Activated T-helper 9 cell treated with anti-CD3 and anti-CD28 coated beads, Interleukin-2, amount 50 U/mL, for 16 hours (primary cell): Measurements from ENCODE around the gene ABCA10.
"Not testable (repeated sequence)": the region's sequence is repeated elsewhere in the genome, so short reads cannot be mapped to it uniquely, and the experiment has no call there.

ENCODE experiments used
- DNase-seq: peaks from one replicate; pipeline ENCODE4 v3.0.0-alpha.2; 2020; ENCODE audit warnings: low read depth

Gene ABCA10

GRCh38 chr17:69228576-69228975 lies at the start of gene ABCA10:
Gene ABCA10, minus strand, starts transcription at chr17:69228824. Its CDS starts 3,466 bp downstream, at chr17:69225358.
- no peak for DNase-seq

GRCh38 chr17:69276279-69276678 lies 47.7 kb upstream of the ABCA10 start:
- DNase-seq = not testable (repeated sequence)

- no peak for DNase-seq
These were observed 47.1 kb upstream of the ABCA10 start for GRCh38 chr17:69275751-69276150.

GRCh38 chr17:69271023-69271422 lies 42.4 kb upstream of the ABCA10 start:
- no peak for DNase-seq

GRCh38 chr17:69269131-69269998 lies 40.7 kb upstream of the ABCA10 start:
- no peak for DNase-seq

DNA sequence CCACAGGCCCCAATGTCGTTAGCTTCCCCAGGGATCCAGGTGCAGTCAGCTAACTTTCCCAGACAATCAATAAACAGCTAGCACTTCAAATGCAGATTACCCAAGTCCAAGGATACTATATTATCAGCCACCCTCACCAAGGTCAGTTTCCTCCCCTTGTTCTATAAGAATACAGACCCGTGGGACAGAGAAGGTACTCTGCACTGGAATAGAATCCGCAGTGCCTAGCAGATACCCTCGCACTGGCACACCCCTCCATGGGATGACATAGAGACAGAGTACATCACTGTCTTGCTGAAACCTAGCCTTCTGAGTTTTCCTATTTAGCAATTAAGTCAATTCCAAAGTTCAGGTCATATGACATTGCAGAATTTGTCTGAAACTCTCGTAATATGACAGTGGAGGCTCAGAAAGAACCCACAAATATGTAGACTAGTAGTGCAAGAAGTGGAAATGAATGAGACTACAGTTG lies 40.0 kb upstream of the ABCA10 start:
- DNase-seq = no peak

GRCh38 chr17:69267219-69267618 lies 38.6 kb upstream of the ABCA10 start:
- no peak for DNase-seq

GRCh38 chr17:69265873-69266272 lies 37.2 kb upstream of the ABCA10 start:
- no peak for DNase-seq

DNA sequence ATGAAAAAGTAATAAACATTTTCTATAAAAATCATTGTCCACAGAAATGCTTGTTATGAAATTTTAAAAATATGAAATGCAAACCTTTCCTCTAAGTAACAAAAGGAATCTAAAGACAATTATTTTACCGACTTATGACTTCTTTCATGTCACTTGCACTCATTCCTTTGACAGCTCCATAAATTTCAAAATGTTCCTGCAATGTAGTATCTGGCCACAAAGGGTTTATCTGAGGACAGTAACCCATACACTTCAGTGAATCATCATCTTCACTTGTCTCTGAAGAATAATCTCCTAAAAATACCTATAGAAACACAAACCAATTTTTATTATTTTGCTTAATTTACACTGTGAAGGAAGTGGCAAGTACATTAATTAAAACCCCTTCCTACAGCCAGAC lies 25.6 kb upstream of the ABCA10 start:
- DNase-seq = no peak

DNA sequence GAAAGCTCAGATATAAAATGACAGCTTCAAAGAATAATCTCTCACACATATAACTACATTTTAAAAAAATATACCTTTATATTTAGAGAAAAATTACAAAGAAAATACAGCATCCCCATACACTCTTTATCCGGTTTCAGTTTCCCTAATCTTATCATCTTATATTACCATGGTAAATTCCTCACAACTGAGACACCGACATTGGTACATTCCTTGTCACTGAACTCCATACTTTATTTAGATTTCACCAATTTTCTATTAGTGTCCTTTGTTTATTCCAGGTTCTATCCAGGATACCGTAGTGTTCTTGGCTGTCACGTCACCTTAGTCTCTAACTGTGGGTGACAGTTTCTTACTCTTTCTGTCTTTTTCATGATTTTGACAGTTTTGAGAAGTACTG lies 22.0 kb upstream of the ABCA10 start:
- no peak for DNase-seq

GRCh38 chr17:69246726-69247375 lies 18.2 kb upstream of the ABCA10 start:
- DNase-seq = no peak

DNA sequence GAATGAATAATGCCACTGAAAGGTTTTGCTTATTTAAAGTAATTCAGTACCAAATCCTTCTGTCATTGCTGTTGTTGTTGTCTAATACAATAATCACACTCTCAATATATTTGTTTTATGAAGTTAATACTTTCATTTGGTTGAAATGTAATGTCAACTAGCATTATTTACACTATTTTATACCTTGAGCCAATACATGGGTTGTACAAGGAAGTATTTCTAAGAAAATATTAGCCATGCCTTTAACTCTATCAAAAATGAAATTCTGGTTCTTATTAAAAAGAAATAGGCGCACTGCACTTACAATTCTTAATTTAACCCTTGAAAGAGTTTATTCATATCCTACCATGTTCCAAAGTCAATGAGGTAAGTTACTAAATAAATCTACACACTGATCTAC lies 17.6 kb upstream of the ABCA10 start:
- DNase-seq = no peak

- DNase-seq = no peak
These were observed 17.0 kb upstream of the ABCA10 start for GRCh38 chr17:69245617-69246016.

DNA sequence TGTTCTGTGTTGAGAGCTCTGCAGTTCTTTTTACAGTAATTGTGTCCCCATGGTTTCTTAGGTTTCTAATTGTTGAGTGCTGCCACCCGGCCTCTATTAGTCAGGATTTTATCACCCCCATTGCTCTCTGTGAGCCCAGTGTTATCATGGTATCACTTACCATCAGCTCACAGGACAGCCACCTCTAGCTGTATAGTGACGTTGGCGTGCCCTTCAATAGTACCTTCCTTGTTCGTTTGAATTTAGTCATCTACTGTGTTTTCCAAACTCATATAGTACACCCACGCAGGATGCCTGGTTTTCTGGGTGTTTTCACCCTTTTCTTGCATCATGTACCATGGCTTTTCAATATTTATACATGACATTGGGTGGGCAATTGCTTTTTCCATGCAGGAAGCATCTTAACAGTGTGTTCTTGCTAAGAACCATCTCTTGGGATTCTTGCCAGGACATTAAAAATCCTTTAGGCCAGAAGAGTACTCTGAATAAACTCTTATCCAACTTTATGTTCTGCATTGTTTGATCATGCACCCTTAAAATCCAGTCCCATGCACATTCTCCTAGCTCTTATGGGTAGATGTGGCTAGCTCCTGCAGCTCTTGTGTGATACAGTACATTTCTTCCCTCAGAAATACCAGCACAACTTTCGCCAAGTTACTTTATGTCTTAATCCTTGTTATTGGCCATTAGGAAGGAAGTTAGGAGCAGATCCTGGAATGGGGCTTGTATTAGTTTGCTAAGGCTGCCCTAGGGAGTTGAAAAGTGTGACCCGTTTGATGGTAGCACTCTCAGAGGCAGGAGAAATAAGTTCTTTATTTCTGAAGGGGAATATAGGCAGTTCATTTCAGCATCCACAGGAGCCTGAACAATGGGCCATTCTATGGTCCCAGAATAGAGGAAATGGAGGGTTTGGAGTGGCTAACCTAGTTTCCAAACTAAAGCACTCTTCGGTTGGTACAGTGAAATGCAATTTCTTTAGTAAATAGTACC lies 11.3 kb upstream of the ABCA10 start:
- no peak for DNase-seq

DNA sequence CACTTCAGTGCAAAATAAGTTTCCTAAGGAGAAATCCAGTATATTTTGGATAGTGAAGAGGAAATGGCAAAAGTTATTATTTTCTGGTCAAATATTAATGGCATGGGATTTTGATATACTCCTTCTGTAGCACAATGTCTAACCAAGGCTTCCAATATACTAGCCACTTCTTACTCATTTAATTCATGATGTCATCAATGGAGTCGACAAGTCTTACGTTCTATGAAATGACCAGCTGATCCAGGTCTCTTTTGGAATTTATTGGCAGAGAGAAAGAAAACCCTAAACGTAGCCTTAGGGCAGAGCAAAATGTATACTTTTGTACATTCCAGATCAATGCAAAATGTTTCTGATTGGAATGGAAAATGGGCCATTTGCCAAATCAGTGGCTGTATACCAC lies 8.3 kb upstream of the ABCA10 start:
- DNase-seq = no peak

DNA sequence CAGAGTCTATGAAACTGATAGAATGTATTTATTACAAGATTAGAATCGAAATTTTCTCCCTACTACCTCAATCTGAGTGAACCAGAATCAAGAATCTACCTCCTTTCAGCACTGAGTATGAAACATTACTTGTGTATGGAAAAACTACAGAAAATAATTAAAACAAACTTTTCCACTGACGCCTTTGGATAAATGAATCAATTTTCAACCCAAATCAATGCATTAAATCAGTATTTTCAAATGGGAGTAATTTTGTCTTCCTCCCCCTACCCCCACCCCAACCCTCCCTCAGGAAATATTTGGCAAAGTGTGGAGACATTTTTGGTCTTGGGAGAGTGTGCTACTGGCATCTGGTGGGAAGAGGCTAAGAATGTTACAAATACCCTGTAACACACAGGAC lies 7.8 kb upstream of the ABCA10 start:
- DNase-seq = no peak

DNA sequence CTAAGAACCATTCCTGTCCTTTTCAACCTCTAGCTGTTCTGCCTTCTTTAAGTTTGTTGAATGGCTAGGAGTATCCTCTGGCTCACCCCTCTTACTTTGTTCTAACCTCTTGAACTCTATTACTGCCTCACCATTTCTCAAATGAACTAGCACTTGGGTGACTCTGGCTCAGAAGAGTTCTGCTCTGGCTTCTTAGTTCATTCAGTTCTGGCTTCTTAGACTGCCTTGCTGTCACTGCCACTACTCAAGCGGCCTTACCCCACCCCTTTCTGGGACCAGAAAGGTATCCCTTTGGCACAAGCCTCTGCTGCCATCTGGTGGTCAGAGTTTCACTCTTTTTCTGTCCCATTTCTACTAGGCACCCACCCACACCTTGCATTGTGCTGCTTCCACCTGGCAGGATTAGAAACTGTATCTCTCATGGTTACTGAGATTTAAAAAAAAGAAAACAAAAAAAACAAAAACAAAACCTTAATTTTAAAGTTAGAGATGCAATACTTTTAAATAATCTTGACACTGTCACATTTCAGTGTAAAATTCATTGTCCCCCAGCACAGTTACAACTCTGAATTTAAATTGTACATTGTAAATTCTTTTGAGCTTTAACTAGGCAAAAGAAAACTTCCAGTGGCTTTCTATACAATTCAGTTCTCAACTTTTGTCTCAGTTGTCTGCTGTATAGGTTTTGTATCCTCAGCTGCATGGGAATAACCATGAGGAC lies 6.9 kb upstream of the ABCA10 start:
- DNase-seq = peak; percentile 4

DNA sequence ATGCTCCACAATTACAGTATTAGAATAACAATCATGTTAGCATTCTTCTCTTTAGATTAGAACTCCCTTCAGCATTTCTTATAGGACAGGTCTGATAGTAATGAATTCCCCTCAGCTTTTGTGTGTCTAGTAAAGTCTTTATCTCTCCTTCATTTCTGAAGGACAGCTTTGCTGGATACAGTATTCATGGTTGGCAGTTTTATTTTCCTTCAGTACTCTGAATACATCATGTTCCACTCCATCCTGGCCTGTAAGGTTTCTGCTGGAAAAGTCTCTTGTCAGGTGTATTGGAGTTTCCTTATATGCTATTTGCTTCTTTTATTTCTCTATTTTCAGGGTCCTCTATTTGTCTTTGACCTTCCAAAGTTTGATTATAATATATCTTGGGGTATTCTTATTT lies 4.0 kb upstream of the ABCA10 start:
- no peak for DNase-seq

DNA sequence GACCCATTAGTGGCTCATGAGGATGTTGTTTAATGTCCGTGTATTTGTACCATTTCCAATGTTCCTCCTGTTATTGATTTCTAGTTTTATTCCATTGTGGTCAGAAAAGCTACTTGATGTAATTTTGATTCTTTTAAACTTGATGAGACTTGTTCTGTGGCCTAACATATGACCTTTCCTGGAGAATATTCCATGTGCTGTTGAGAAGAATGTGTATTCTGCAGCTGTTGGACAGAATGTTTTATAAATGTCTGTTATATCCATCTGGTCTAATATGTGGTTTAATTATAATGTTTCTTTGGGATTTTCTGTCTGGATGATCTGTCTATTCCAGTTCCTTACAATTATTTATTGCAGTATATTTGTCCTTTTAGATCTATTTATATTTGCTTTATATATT lies 2.9 kb upstream of the ABCA10 start:
- DNase-seq = no peak

DNA sequence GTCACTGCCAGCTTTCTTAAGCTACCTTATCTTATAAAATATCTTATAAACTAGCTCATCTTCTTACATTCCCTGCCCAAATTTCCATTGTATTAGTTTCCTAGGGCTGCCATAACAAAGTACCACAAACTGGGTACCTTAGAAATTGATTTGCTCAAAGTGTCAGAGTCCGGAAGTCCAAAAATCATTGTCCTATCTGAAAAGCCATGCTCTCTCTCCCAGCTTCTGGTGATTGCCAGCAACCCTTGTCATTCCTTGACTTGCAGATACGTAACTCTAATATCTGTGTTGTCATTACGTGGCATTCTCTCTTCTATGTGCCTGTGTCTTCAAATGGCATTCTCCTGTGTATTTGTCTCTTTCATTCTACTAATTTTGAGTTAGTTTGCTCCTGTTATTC lies 2.3 kb upstream of the ABCA10 start:
- DNase-seq = no peak

DNA sequence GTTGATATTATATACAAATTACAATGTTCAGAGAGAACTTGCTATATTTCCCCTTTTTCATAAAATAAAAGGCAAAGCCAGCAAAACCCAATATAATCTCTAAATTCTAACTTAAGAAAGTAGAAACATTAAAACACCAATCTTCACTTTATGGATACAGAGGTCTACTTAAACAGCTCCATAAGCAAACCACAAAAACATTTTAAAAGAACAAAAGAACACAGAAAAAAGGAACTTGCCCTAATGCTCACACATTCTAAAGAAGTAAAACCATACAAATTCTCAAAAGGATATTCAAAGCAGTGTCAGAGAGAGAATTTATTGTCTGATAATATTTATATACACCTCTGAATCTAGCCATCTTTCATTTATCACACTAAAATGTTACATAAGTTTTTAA lies 606 bp downstream of the ABCA10 start:
- no peak for DNase-seq

DNA sequence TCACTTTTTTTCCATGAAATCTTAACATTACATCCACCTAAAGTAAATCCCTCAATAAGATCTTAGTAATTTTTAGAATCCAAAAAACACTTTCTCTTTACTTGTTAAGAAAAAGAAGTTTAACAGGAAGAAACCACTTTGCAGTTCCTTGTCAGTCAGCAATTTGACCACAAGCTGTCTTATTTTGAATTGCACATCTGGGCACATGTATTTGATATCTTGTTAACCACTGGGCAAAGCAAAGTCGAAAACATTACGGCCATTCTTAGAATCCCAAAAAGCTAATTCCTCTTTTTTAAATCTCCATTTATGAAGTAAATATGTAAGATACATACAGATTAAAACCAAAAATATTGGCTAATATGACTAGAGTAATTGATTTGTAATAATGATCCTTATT lies 1.1 kb downstream of the ABCA10 start:
- no peak for DNase-seq
